Neural cell (in vitro differentiated cells): ENCODE results near the gene HEATR9. TPM values are rescaled to one million over a fixed set of nuclear protein-coding genes. Genes with fewer than 3 reads are reported as not detected.

ENCODE experiments used
- H2AFZ ChIP-seq: fragments of 200-600, 300-800 bp; sonication (generic), shearing (Covaris generic); 2 replicates; pipeline ENCODE4 v1.6.0; 2014; ENCODE audit warnings: low read depth, mild to moderate bottlenecking, antibody characterized with exemption, low read length, moderate library complexity
- H3F3A ChIP-seq: fragments of 200-600 bp; shearing (Covaris generic); 2 replicates; pipeline ENCODE4 v1.6.1; 2016; ENCODE audit warnings: mild to moderate bottlenecking, moderate library complexity, mixed read lengths, antibody characterized with exemption, low read length; ENCODE audit not compliant: insufficient read depth, poor library complexity, severe bottlenecking
- H3K27ac ChIP-seq: fragments of 200-600, 300-800 bp; sonication (generic), shearing (Covaris generic); 2 replicates; pipeline ENCODE4 v1.5.1; 2014; ENCODE audit warnings: mild to moderate bottlenecking, low read length, moderate library complexity
- H3K27me3 ChIP-seq: fragments of 300-800, 200-600 bp; sonication (generic), shearing (Covaris generic); 2 replicates; pipeline ENCODE4 v1.6.0; 2014; ENCODE audit warnings: mild to moderate bottlenecking, low read depth, low read length, moderate library complexity; ENCODE audit not compliant: insufficient read depth
- H3K36me3 ChIP-seq: fragments of 300-800, 200-600 bp; sonication (generic), shearing (Covaris generic); 2 replicates; pipeline ENCODE4 v1.5.1; 2014; ENCODE audit warnings: mild to moderate bottlenecking, antibody characterized with exemption, low read length, moderate library complexity; ENCODE audit not compliant: insufficient read depth
- H3K4me2 ChIP-seq: fragments of 300-800, 200-600 bp; sonication (generic), shearing (Covaris generic); 2 replicates; pipeline ENCODE4 v1.6.0; 2014; ENCODE audit warnings: mild to moderate bottlenecking, low read length
- H3K4me3 ChIP-seq: fragments of 300-800, 200-600 bp; sonication (generic), shearing (Covaris generic); 2 replicates; pipeline ENCODE4 v1.5.1; 2014; ENCODE audit warnings: mild to moderate bottlenecking, low read length, moderate library complexity
- H3K79me2 ChIP-seq: fragments of 200-600 bp; shearing (Covaris generic); replicated peaks from 2 replicates; pipeline ENCODE4 v1.6.0; 2014; ENCODE audit warnings: mild to moderate bottlenecking, low read length, moderate library complexity; ENCODE audit not compliant: insufficient read depth
- H3K9ac ChIP-seq: fragments of 300-800, 200-600 bp; sonication (generic), shearing (Covaris generic); 2 replicates; pipeline ENCODE4 v1.6.1; 2016; ENCODE audit warnings: mild to moderate bottlenecking, low read length, mixed read lengths
- H3K9me2 ChIP-seq: fragments of 200-600 bp; shearing (Covaris generic); 2 replicates; pipeline ENCODE4 v1.6.1; 2016; ENCODE audit warnings: mild to moderate bottlenecking, low read length, mixed read lengths; ENCODE audit not compliant: insufficient read depth
- H3K9me3 ChIP-seq: fragments of 200-600, 300-800 bp; sonication (generic), shearing (Covaris generic); 2 replicates; pipeline ENCODE4 v1.6.1; 2016; ENCODE audit warnings: mild to moderate bottlenecking, mixed run types, low read length, moderate library complexity, mixed read lengths
- H4K20me1 ChIP-seq: fragments of 200-600 bp; shearing (Covaris generic); 2 replicates; pipeline ENCODE4 v1.6.1; 2016; ENCODE audit warnings: mild to moderate bottlenecking, mixed run types; ENCODE audit not compliant: insufficient read depth
- EP300 ChIP-seq: fragments of 450-650 bp; conservative IDR thresholded peaks from 2 replicates; pipeline ENCODE4 v1.6.1; 2014; ENCODE audit warnings: antibody characterized with exemption, mild to moderate bottlenecking, moderate library complexity; ENCODE audit not compliant: poor library complexity, severe bottlenecking
- EZH2 ChIP-seq: fragments of 200-600, 300-800 bp; shearing (Covaris generic), sonication (generic); IDR thresholded peaks from 2 replicates; pipeline ENCODE4 v1.6.1; 2014; ENCODE audit warnings: antibody characterized with exemption, low read length, borderline replicate concordance, mild to moderate bottlenecking; ENCODE audit not compliant: insufficient read depth, poor library complexity, severe bottlenecking
- MXI1 ChIP-seq: fragments of 450-650 bp; conservative IDR thresholded peaks from 2 replicates; pipeline ENCODE4 v1.6.1; 2014; ENCODE audit warnings: antibody characterized with exemption, mild to moderate bottlenecking; ENCODE audit not compliant: poor library complexity, severe bottlenecking
- POLR2AphosphoS5 ChIP-seq: IDR thresholded peaks from 2 replicates; pipeline ENCODE4 v1.6.1; 2012
- RAD21 ChIP-seq: fragments of 450-650 bp; conservative IDR thresholded peaks from 2 replicates; pipeline ENCODE4 v1.6.1; 2014; ENCODE audit warnings: antibody characterized with exemption, mild to moderate bottlenecking, moderate library complexity
- SMC3 ChIP-seq: fragments of 450-650 bp; conservative IDR thresholded peaks from 2 replicates; pipeline ENCODE4 v1.6.1; 2014; ENCODE audit warnings: antibody characterized with exemption, mild to moderate bottlenecking, moderate library complexity; ENCODE audit not compliant: poor library complexity
- TAF1 ChIP-seq: IDR thresholded peaks from 2 replicates; pipeline ENCODE4 v1.6.1; 2012; ENCODE audit warnings: low read depth
- polyA plus RNA-seq: library from polyadenylated mRNA; depleted of rRNA; stranded (reverse); fragments of >200 nt; gene quantifications from 2 replicates; pipeline ENCODE4 v1.2.3, GENCODE V29; 2014
- TF ChIP-seq, protein P1 (sequence below): fragments of 450-650 bp; IDR thresholded peaks from 2 replicates; pipeline ENCODE4 v1.5.1; 2014; ENCODE audit warnings: antibody characterized with exemption, mild to moderate bottlenecking, moderate library complexity; ENCODE audit not compliant: poor library complexity, severe bottlenecking
- TF ChIP-seq, protein P2 (sequence below): IDR thresholded peaks from 2 replicates; pipeline ENCODE4 v1.6.1; 2012; ENCODE audit warnings: borderline replicate concordance

HEATR9 gene
- polyA plus RNA-seq, 1 donor from 2014 or later = not detected

DNA sequence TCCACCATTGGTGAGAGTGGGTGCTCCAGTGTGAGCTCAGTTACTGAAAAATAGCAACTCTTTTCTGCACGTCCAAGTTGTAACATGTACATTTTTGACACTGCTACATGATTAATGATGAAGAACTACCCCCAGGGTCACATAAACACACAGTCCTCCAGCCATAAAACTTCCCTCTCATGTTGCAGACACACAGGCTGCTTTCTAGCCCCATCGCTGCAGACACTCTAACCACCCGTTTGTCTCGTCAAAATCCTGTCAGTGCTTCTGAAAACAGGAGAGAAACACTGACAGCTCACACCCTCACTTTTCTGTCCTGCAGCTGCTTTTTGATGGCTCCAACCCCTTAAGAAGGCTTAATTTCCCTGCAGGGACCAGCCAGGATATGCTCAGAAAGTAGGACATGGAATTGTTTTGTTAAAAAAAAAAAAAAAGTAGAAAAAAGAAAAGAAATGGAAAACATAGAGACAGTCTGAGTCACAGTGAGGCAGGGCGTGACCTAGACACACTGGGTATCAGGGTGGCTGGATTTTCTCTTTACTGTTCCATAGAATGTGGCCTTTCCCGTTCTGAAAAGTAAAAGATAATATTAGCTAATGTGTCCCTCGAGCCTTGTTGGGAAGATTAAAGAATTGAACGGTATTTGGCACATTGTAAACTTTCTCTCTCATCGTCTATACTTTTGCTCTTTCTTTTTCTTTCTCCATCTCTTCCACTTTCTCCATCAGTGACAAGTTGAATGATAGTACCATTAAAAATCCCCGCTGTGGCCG is 32.2 kb upstream of the HEATR9 start:
- TF ChIP-seq POLR2AphosphoS5 = no peak
- no peak for TF ChIP-seq TAF1
- no peak for TF ChIP-seq MXI1
- TF ChIP-seq, protein P1, sequence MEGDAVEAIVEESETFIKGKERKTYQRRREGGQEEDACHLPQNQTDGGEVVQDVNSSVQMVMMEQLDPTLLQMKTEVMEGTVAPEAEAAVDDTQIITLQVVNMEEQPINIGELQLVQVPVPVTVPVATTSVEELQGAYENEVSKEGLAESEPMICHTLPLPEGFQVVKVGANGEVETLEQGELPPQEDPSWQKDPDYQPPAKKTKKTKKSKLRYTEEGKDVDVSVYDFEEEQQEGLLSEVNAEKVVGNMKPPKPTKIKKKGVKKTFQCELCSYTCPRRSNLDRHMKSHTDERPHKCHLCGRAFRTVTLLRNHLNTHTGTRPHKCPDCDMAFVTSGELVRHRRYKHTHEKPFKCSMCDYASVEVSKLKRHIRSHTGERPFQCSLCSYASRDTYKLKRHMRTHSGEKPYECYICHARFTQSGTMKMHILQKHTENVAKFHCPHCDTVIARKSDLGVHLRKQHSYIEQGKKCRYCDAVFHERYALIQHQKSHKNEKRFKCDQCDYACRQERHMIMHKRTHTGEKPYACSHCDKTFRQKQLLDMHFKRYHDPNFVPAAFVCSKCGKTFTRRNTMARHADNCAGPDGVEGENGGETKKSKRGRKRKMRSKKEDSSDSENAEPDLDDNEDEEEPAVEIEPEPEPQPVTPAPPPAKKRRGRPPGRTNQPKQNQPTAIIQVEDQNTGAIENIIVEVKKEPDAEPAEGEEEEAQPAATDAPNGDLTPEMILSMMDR = no peak
- no peak for TF ChIP-seq SMC3
- TF ChIP-seq RAD21 = no peak
- TF ChIP-seq EP300 = no peak
- TF ChIP-seq EZH2 = no peak
- TF ChIP-seq, protein P2, sequence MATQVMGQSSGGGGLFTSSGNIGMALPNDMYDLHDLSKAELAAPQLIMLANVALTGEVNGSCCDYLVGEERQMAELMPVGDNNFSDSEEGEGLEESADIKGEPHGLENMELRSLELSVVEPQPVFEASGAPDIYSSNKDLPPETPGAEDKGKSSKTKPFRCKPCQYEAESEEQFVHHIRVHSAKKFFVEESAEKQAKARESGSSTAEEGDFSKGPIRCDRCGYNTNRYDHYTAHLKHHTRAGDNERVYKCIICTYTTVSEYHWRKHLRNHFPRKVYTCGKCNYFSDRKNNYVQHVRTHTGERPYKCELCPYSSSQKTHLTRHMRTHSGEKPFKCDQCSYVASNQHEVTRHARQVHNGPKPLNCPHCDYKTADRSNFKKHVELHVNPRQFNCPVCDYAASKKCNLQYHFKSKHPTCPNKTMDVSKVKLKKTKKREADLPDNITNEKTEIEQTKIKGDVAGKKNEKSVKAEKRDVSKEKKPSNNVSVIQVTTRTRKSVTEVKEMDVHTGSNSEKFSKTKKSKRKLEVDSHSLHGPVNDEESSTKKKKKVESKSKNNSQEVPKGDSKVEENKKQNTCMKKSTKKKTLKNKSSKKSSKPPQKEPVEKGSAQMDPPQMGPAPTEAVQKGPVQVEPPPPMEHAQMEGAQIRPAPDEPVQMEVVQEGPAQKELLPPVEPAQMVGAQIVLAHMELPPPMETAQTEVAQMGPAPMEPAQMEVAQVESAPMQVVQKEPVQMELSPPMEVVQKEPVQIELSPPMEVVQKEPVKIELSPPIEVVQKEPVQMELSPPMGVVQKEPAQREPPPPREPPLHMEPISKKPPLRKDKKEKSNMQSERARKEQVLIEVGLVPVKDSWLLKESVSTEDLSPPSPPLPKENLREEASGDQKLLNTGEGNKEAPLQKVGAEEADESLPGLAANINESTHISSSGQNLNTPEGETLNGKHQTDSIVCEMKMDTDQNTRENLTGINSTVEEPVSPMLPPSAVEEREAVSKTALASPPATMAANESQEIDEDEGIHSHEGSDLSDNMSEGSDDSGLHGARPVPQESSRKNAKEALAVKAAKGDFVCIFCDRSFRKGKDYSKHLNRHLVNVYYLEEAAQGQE = no peak

DNA sequence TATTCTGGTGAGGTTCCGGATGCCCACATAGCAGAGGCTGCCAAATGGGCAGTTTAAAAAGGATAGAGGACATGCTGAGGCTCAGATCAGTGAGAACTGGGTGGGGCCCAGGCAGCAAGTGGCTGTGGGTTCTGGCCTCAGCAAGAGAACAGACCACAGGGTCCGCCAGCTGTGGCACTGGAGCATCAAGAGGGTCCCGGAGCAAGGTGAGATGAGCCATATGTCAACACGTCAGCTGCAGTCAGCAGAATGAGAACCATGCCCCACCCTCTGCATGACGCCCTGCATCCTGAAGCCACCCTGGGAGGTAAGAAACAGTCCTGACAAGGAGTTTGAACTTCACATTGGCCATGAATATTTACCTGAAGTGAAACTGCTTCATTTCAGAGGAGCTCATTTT is 31.6 kb upstream of the HEATR9 start:
- Histone ChIP-seq H3K9me3 (no peaks in the 10 kb centered on the region), H3K9ac (no peak overlapping the region), H4K20me1 (no peaks in the 10 kb centered on the region), H3K27ac (no peak overlapping the region), H3K27me3 (no peaks in the 10 kb centered on the region), H3K36me3 (no peaks in the 10 kb centered on the region), H2AFZ (no peak overlapping the region), H3K9me2 (no peaks in the 10 kb centered on the region), H3K79me2 (no peaks in the 10 kb centered on the region), H3K4me2 (no peak overlapping the region), H3F3A (no peaks in the 10 kb centered on the region), H3K4me3 (no peak overlapping the region)
- TF ChIP-seq, protein P2 = no peak

More for the DNA sequence above, 32.2 kb upstream of the HEATR9 start:
- Histone ChIP-seq H2AFZ (no peak overlapping the region), H4K20me1 (no peaks in the 10 kb centered on the region), H3K79me2 (no peaks in the 10 kb centered on the region), H3K9me3 (no peaks in the 10 kb centered on the region), H3F3A (no peaks in the 10 kb centered on the region), H3K4me2 (no peak overlapping the region), H3K9me2 (no peaks in the 10 kb centered on the region), H3K36me3 (no peaks in the 10 kb centered on the region), H3K27me3 (no peaks in the 10 kb centered on the region), H3K27ac (no peak overlapping the region), H3K4me3 (no peak overlapping the region), H3K9ac (no peak overlapping the region)
